ENCODE measurements around the gene ABCA9.

Gene ABCA9, protein sequence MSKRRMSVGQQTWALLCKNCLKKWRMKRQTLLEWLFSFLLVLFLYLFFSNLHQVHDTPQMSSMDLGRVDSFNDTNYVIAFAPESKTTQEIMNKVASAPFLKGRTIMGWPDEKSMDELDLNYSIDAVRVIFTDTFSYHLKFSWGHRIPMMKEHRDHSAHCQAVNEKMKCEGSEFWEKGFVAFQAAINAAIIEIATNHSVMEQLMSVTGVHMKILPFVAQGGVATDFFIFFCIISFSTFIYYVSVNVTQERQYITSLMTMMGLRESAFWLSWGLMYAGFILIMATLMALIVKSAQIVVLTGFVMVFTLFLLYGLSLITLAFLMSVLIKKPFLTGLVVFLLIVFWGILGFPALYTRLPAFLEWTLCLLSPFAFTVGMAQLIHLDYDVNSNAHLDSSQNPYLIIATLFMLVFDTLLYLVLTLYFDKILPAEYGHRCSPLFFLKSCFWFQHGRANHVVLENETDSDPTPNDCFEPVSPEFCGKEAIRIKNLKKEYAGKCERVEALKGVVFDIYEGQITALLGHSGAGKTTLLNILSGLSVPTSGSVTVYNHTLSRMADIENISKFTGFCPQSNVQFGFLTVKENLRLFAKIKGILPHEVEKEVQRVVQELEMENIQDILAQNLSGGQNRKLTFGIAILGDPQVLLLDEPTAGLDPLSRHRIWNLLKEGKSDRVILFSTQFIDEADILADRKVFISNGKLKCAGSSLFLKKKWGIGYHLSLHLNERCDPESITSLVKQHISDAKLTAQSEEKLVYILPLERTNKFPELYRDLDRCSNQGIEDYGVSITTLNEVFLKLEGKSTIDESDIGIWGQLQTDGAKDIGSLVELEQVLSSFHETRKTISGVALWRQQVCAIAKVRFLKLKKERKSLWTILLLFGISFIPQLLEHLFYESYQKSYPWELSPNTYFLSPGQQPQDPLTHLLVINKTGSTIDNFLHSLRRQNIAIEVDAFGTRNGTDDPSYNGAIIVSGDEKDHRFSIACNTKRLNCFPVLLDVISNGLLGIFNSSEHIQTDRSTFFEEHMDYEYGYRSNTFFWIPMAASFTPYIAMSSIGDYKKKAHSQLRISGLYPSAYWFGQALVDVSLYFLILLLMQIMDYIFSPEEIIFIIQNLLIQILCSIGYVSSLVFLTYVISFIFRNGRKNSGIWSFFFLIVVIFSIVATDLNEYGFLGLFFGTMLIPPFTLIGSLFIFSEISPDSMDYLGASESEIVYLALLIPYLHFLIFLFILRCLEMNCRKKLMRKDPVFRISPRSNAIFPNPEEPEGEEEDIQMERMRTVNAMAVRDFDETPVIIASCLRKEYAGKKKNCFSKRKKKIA (N-terminal part only)

DNA sequence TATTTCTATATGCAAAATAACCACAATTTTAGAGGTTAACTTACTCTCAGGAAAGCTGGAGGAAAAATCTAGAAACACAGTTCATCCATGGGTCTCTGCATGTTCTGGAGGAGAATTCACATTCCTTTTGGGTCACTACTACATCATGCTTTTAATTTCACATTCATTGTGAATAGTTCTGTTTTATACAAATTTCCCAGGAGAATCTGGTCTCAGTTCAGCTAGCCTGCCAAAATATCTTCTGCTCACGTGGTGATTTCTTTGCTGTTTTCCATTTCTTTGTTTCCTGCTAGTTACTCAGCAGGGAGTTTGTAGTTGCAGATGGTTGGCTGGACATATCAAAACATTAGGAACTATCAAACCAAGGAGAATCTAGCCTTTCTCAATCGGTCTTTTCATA, at the start of gene ABCA9:
TSS of gene ABCA9 (minus strand) at position 106 of the 400 bp plus-strand sequence. CDS start 9,801 bp downstream, outside the sequence.
- Mint-ChIP-seq H3K36me3 (peaks cover 6% of the 10 kb centered on the region), H3K27me3 (peaks cover 1% of the 10 kb centered on the region), H3K9me3 (peaks cover 7% of the 10 kb centered on the region), H3K4me1 (peaks cover 7% of the 10 kb centered on the region), H3K4me3 (no peak within 1 kb of the TSS), H3K27ac (peak within 1 kb of the TSS; percentile 73)
- DNase-seq (ENCODE audit: low spot score in 2 of 2) (no peak), ATAC-seq (ENCODE audit: low read depth) (no peak)

GRCh38 chr17:69105907-69106730, 45.4 kb upstream of the ABCA9 start:
- Mint-ChIP-seq H3K27ac (no peak overlapping the region), H3K4me3 (no peak overlapping the region), H3K4me1 (peaks cover 4% of the 10 kb centered on the region), H3K27me3 (no peaks in the 10 kb centered on the region), H3K36me3 (peaks cover 2% of the 10 kb centered on the region), H3K9me3 (no peaks in the 10 kb centered on the region)
- no peak for DNase-seq (ENCODE audit: low spot score in 2 of 2)
- no peak for ATAC-seq (ENCODE audit: low read depth)

GRCh38 chr17:69103557-69104233, 43.0 kb upstream of the ABCA9 start:
- no peak overlapping the region for H3K27ac Mint-ChIP-seq
- peaks cover 2% of the 10 kb centered on the region for H3K4me1 Mint-ChIP-seq
- ATAC-seq (ENCODE audit: low read depth) (no peak), DNase-seq (ENCODE audit: low spot score in 2 of 2) (no peak)
- H3K4me3 Mint-ChIP-seq = no peak overlapping the region
- no peaks in the 10 kb centered on the region for H3K9me3 Mint-ChIP-seq
- no peaks in the 10 kb centered on the region for H3K27me3 Mint-ChIP-seq
- no peaks in the 10 kb centered on the region for H3K36me3 Mint-ChIP-seq

GRCh38 chr17:69098625-69099024, 37.9 kb upstream of the ABCA9 start:
- ATAC-seq (ENCODE audit: low read depth) = no peak
- Mint-ChIP-seq H3K27me3 (no peaks in the 10 kb centered on the region), H3K4me3 (no peak overlapping the region), H3K4me1 (peaks cover 5% of the 10 kb centered on the region), H3K36me3 (no peaks in the 10 kb centered on the region), H3K27ac (no peak overlapping the region), H3K9me3 (no peaks in the 10 kb centered on the region)
- DNase-seq (ENCODE audit: low spot score in 2 of 2) = no peak

GRCh38 chr17:69096541-69096940, 35.8 kb upstream of the ABCA9 start:
- ATAC-seq (ENCODE audit: low read depth) (no peak), DNase-seq (ENCODE audit: low spot score in 2 of 2) (no peak)
- Mint-ChIP-seq H3K4me3 (no peak overlapping the region), H3K4me1 (peaks cover 14% of the 10 kb centered on the region), H3K36me3 (no peaks in the 10 kb centered on the region), H3K27ac (no peak overlapping the region), H3K27me3 (no peaks in the 10 kb centered on the region), H3K9me3 (no peaks in the 10 kb centered on the region)

DNA sequence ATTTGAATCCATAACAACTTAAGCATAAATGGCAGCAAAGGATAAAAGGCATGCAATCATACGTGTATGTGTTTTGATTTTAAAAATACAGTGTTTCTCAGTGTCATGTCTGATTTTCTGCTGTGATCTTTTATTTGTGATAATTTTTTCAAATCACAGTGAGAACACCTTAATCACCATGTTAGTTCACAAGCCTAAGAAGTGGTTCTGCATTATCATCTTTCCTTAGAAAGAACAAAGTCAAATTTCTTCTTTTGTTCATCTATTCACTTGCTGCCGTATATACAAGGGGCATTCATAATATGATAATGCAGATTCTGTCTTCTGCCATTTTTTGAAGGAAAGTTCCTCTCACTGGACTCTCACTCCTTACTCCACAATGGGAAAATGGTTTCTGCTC, 33.3 kb upstream of the ABCA9 start:
- H3K9me3 Mint-ChIP-seq = no peaks in the 10 kb centered on the region
- H3K4me3 Mint-ChIP-seq = no peak overlapping the region
- peaks cover 14% of the 10 kb centered on the region for H3K4me1 Mint-ChIP-seq
- no peaks in the 10 kb centered on the region for H3K36me3 Mint-ChIP-seq
- DNase-seq (ENCODE audit: low spot score in 2 of 2) = no peak
- no peaks in the 10 kb centered on the region for H3K27me3 Mint-ChIP-seq
- no peak overlapping the region for H3K27ac Mint-ChIP-seq
- ATAC-seq (ENCODE audit: low read depth) = no peak

DNA sequence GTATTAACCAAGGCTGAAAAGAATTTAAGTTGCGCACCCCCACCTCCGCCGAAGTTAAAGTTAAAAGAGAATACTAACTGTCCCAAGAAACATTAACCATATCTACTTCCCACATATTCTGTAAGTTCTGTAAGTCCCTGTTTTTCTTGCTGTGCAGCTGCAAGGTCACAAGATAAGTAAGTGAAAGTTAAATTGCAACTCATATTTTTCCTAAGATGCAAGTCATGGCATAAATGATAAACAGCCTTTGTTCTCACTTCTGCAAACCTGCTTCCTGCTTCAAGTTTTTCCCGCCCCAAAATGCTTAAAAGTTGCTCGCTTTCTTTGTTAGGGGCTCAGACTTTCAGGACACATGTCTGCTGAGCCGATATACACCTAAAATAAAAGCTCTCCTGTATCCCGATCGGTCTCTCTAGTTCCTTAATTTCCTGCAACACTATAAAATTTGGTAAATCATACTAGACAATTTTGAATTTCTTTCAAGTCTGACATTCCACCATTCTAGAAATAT, 32.6 kb upstream of the ABCA9 start:
- ATAC-seq (ENCODE audit: low read depth) (peak; percentile 62), DNase-seq (ENCODE audit: low spot score in 2 of 2) (no peak)
- Mint-ChIP-seq H3K36me3 (no peaks in the 10 kb centered on the region), H3K4me3 (peak overlapping the region; percentile 88), H3K27me3 (no peaks in the 10 kb centered on the region), H3K9me3 (no peaks in the 10 kb centered on the region), H3K27ac (peak overlapping the region; percentile 61), H3K4me1 (peaks cover 14% of the 10 kb centered on the region)

DNA sequence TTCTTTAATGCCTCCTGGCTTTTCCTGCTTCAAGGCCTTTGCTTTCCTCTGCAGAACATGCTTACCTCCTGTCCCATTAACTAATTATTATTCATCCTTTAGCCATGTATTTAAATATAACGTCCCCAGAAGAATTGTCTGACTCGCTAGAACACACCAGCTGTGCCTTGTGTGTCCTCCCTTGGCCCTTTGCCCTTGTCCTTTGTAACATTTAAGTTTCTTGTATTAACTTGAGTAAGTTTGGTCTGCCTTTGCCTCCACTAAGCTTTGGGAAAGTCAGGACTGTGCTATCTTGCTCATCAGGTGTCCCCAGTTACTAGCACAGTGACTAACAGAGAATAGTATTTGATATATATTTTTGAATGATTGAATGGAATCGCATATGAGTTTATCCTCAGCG, 29.6 kb upstream of the ABCA9 start:
- ATAC-seq (ENCODE audit: low read depth) (no peak), DNase-seq (ENCODE audit: low spot score in 2 of 2) (no peak)
- peaks cover 9% of the 10 kb centered on the region for H3K4me1 Mint-ChIP-seq
- no peak overlapping the region for H3K4me3 Mint-ChIP-seq
- H3K27me3 Mint-ChIP-seq = no peaks in the 10 kb centered on the region
- H3K9me3 Mint-ChIP-seq = no peaks in the 10 kb centered on the region
- no peak overlapping the region for H3K27ac Mint-ChIP-seq
- no peaks in the 10 kb centered on the region for H3K36me3 Mint-ChIP-seq

- Mint-ChIP-seq H3K36me3 (no peaks in the 10 kb centered on the region), H3K9me3 (no peaks in the 10 kb centered on the region), H3K4me3 (no peak overlapping the region), H3K4me1 (peaks cover 9% of the 10 kb centered on the region), H3K27ac (no peak overlapping the region), H3K27me3 (no peaks in the 10 kb centered on the region)
- no peak for DNase-seq (ENCODE audit: low spot score in 2 of 2)
- ATAC-seq (ENCODE audit: low read depth) = no peak
Measured at GRCh38 chr17:69088643-69089200, 28.0 kb upstream of the ABCA9 start.

- Mint-ChIP-seq H3K27me3 (no peaks in the 10 kb centered on the region), H3K36me3 (peaks cover 2% of the 10 kb centered on the region), H3K9me3 (peaks cover 4% of the 10 kb centered on the region), H3K4me1 (no peaks in the 10 kb centered on the region), H3K27ac (no peak overlapping the region), H3K4me3 (no peak overlapping the region)
- DNase-seq (ENCODE audit: low spot score in 2 of 2) (no peak), ATAC-seq (ENCODE audit: low read depth) (no peak)
Measured at GRCh38 chr17:69086641-69087040, 25.9 kb upstream of the ABCA9 start.

GRCh38 chr17:69084911-69085310, 24.2 kb upstream of the ABCA9 start:
- Mint-ChIP-seq H3K27ac (no peak overlapping the region), H3K4me3 (no peak overlapping the region), H3K36me3 (peaks cover 2% of the 10 kb centered on the region), H3K9me3 (peaks cover 4% of the 10 kb centered on the region), H3K4me1 (no peaks in the 10 kb centered on the region), H3K27me3 (no peaks in the 10 kb centered on the region)
- ATAC-seq (ENCODE audit: low read depth) = no peak
- DNase-seq (ENCODE audit: low spot score in 2 of 2) = no peak

- Mint-ChIP-seq H3K36me3 (peaks cover 2% of the 10 kb centered on the region), H3K27ac (no peak overlapping the region), H3K4me1 (no peaks in the 10 kb centered on the region), H3K9me3 (peaks cover 4% of the 10 kb centered on the region), H3K4me3 (no peak overlapping the region), H3K27me3 (no peaks in the 10 kb centered on the region)
- DNase-seq (ENCODE audit: low spot score in 2 of 2) (no peak), ATAC-seq (ENCODE audit: low read depth) (no peak)
Measured at GRCh38 chr17:69082696-69083095, 22.0 kb upstream of the ABCA9 start.
